HL-60 (cell line): ENCODE results near the gene AGAP1.

Source experiments
- CTCF ChIP-seq: IDR thresholded peaks from one replicate; pipeline ENCODE4 v1.5.1; 2011; ENCODE audit warnings: low read length, control low read depth, inconsistent platforms; ENCODE audit not compliant: insufficient read depth
- GABPA ChIP-seq: IDR thresholded peaks from 2 replicates; pipeline ENCODE4 v1.6.1; 2012; ENCODE audit warnings: low read depth

- no peak for TF ChIP-seq GABPA
- TF ChIP-seq CTCF = no peak
Observed at GRCh38 chr2:236052926-236053821, 559.3 kb downstream of the AGAP1 start.
